IPS-NIHi7 (cell line): Measurements from ENCODE around the gene SLC25A25.

ENCODE experiments used
- DNase-seq: peaks from one replicate; pipeline ENCODE4 v3.0.0; 2012; ENCODE audit warnings: mixed read lengths; ENCODE audit errors: extremely low spot score

SLC25A25 gene

DNA sequence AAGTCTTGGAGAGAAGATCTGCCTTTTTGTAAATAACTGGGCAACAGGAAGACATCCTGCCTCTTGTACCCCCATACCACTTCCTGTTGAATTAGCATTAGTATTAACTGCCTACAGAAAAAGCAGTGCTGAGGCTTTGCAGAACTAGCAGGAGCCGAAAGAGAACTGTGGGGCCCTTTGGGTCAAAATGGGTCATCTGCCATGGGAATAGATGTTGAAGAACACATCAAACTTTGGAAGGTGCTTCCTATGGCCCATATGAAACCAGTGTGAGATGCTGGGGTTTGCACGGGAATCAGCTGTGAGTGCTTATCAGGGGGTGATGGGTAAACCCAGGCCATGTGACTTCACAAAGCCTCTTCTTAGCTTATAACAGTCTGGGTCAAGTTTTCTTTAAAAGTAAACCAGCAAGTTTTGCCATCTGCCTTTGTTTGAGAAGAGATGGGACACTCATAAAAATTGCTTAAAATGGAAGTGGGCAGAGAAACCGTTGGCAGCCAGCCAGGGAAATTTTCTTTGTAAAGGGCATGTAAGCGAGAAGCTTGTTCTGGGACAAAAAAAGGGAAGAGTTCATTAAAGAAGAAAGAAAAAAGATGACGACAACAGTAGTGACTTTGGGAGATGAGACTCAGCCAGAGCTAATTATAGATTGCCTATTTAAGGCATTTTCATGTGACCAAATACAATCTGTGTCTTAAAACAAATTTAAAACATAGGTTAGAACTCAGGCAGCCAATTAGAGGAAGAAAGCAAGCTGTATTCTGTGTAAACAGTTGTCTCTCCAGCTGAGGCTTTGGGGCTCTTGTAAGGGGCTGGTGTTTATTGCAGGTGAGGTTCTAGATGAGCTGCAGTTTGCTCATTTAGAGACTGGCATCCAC, 4.4 kb downstream of the SLC25A25 start:
- DNase-seq, result no peak

DNA sequence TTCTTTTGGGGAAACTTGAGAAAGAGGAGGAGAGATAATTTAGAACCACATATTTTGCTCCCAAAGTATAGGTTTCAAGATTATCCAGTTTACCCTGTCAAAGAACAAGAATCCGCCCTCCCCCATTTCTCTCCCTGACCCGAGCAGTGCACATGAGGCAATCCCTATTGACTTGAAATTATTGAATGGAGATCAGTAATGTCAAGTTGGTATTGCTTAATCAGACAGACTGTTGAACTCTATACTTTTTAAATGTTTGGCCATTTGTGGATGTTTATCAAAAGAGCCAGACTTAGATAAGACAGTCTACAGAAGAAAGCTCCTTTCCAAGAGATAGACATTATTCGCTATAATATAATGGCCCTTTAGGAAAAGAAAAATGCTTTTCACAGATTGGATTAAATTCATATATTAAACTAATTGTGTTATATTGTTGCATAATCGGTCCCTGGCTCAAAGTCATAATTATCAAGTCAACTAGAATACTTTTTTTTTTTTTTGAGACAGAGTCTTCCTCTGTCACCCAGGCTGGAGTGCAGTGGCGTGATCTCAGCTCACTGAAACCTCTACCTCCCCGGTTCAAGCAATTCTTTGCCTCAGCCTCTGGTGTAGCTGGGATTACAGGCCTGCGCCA, 5.3 kb downstream of the SLC25A25 start:
- no peak for DNase-seq

- DNase-seq, result no peak
These were observed 9.9 kb downstream of the SLC25A25 start for GRCh38 chr9:128077847-128078503.

GRCh38 chr9:128078504-128079434, 10.7 kb downstream of the SLC25A25 start:
- no peak for DNase-seq

- no peak for DNase-seq
These were observed 12.2 kb downstream of the SLC25A25 start for GRCh38 chr9:128080206-128080605.

GRCh38 chr9:128081056-128081455, 13.0 kb downstream of the SLC25A25 start:
- DNase-seq, result no peak

DNA sequence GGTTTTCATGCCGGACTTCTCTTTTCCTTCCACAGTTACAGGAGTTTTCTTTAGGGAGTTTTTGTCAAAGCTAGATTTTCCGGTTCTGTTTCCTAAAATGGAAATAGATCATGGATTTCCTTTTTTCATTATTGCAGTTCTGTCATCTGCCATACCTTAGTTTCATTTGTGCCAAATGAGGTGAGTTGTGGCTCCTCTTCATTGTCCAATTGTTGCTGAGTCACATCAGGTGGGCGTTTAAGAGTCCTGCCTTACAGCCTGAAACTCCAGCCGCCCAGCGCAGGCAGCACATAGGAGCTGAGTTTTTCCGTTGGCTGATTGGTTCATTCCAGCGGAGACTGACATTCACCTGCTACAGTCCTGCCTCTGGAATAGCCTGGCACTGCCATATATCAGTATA, 14.1 kb downstream of the SLC25A25 start:
- DNase-seq, result no peak

DNA sequence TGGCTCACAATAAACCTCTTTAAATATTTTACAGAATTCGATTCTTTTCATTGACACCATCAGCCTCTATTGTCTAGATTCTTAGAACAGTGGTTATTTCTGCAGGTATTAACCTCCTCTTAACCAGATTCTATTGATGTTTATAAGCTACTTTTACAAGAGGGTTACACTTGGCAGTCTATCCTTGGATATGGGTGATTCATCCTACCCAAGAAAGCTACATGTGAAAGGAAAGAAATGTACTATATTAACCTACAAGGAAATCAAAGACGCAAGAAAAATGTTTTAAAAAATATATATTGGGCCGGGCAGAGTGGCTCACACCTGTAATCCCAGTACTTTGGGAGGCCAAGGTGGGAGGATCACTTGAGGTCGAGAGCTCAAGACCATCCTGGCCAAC, 16.7 kb downstream of the SLC25A25 start:
- DNase-seq, result no peak

DNA sequence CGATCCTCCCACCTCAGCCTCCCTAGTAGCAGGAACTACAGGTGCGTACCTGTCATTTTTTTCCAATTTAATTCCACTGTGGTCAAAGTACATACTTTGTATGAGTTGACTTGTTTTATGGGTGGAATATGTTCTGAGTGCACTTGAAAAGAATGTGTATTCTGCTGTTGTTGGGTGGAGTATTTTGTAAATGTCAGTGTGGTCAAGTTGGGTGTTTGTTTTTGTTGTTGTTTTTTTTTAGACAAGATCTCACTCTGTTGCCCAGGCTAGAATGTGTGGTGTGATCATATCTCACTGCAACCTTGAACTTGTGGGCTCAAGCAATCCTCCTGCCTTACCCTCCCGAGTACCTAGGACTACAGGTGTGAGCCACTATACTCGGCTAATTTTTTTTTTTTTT, 17.9 kb downstream of the SLC25A25 start:
- DNase-seq, result no peak

DNA sequence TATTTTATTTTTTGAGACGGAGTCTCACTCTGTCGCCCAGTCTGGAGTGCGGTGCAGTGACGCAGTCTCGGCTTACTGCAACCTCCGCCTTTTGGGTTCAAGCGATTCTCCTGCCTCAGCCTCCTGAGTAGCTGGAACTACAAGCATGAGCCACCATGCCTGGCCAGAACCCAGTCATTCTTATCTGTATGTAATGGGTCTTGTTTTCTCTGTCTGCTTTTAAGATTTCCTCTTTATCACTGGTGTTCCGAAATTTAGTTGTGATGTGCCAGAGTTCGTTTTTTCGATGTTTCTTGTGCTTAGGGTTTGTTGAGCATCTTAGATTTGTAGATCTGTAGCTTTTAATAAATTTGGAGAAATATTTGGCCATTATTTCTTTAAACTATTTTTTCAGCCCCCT, 19.2 kb downstream of the SLC25A25 start:
- no peak for DNase-seq

DNA sequence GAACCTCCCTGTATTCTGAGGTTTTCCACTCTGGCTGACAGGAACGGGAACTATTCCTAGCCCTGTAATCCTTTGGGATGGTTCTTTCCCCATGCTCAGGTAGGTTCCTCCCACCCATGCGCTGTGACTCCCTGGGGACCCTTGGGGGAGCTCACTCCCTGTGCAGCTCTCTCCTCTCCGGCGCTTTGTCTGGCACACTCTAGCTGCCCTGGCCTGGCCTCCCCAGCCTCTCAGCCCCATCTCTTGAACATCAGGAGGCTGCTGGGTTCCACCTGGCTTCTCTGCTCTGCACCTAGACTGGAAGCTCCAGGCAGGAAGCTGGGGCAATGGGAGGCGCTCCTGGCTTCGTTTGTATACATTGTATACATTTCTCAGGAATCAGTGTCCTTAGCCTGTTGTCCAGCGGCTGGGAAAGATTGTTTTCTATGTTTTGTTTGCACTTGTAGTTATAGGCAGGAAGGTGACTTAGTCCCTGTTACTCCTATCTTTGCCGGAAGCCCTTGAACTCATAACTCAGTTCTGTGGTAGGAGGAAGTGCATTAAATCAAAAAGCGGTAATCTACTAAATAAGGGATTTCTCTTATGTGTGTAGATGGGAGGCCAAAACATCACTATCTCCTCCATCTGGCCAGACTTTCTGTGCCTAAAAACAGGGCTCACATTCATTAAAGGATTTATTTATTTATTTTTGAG, 20.4 kb downstream of the SLC25A25 start:
- DNase-seq, result no peak

GRCh38 chr9:128089299-128089698, 21.3 kb downstream of the SLC25A25 start:
- no peak for DNase-seq

GRCh38 chr9:128091144-128091543, 23.1 kb downstream of the SLC25A25 start:
- peak; percentile 84 for DNase-seq

GRCh38 chr9:128091571-128091970, 23.5 kb downstream of the SLC25A25 start:
- DNase-seq, result no peak

- DNase-seq, result no peak
These were observed 24.4 kb downstream of the SLC25A25 start for GRCh38 chr9:128092199-128092977.

- DNase-seq, result no peak
These were observed 25.0 kb downstream of the SLC25A25 start for GRCh38 chr9:128093011-128093410.

DNA sequence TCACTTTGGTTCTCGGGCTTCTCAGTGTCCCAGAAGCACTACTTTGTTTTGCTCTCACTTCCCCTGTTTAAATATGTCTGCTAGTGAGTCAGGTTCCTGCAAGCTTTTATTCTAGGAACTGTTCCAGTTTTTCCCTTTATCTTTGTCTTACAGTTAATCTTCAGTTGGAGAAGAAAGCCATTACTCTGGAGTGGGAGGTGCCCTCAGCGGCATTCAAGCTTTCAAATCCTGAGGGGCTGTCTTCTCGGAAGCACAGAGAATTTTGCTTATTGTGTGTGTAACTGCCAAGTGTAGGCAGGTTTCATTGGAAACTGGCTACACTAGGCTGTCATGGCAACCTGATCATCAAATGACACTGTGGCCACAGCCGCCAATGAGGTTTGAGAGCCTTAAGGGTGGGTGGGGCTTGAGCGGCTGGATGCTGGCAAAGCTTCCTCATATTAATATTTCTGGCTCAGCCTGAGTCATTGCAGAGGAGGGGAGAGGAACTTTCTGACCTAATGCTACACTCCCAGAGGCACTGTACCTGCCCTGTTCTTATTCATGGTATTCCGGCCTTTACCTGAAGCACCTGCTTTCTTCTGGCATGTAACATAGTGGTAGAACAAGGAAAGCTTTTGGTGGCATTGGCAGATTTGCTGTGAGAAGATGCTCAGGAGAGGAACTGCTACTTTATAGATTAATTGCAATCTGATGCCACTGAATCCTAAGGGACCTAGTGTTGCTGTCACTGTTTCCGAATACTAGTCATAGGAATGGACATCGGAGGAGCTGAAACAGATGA, 26.3 kb downstream of the SLC25A25 start:
- peak; percentile 72 for DNase-seq

DNA sequence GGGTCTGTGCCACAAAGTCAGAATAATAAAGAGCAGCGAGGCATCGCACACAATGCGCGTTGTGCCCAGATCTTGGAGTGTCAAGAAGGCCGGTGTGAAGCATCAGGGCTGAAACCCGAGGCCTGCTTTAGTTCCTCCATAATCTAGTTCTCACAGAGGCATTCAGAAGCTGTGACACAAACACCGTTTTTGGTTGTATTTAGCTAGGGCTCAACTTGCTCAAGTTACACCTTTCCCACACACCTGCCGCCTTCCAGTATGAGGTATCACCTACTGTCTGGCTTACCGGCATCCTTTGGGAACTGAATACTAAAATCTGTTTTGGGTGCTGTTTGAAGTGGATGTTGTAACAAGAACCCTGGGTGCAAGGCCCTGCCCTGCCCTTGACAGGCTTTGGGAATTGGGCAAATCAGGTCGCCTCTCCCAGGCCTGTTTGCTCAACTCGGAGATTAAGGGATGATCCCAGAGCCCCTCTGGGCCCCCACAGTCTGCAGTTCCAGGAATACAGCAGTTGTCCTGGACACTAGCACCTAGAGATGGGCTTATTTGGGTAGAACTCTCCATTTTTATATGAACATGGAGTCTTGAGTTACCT, 27.0 kb downstream of the SLC25A25 start:
- DNase-seq, result no peak
